Activated CD8-positive, alpha-beta T cell treated with anti-CD3 and anti-CD28 coated beads, Interleukin-2, amount 10 ng/mL, durations not matched to agents 7 days and 5 days (primary cell): Measurements from ENCODE around the gene PLCL2. TPM values are rescaled to one million over a fixed set of nuclear protein-coding genes. Genes with fewer than 3 reads are reported as not detected.

Source experiments
- ATAC-seq: fragments of 150-1000 bp; cut with Tn5 transposase; one replicate; pipeline ENCODE4 v1.10.0; 2021; ENCODE audit warnings: moderate library complexity
- CTCF ChIA-PET: fragments of 350-600 bp; sonication (Branson Sonifier 250); formaldehyde crosslinking; loops from one replicate; lab custom pipeline; 2021; ENCODE audit warnings: antibody characterized with exemption; lab: Charles Lee
- POLR2A ChIA-PET: fragments of 350-600 bp; sonication (Branson Sonifier 250); formaldehyde crosslinking; loops from one replicate; lab custom pipeline; 2021; ENCODE audit warnings: antibody characterized with exemption; lab: Charles Lee
- DNase-seq: peaks from one replicate; pipeline ENCODE4 v3.0.0-alpha.2; 2020
- H3K27ac Mint-ChIP-seq: one replicate; pipeline ENCODE4 v1.8.0; 2021; ENCODE audit warnings: mild to moderate bottlenecking, mixed read lengths
- H3K27me3 Mint-ChIP-seq: one replicate; pipeline ENCODE4 v1.8.0; 2021; ENCODE audit warnings: low read depth, mixed read lengths
- H3K36me3 Mint-ChIP-seq: one replicate; pipeline ENCODE4 v1.8.0; 2021; ENCODE audit warnings: low read depth, mixed read lengths
- H3K4me1 Mint-ChIP-seq: one replicate; pipeline ENCODE4 v1.8.0; 2021; ENCODE audit warnings: low read depth, mixed read lengths
- H3K4me3 Mint-ChIP-seq: one replicate; pipeline ENCODE4 v1.8.0; 2021; ENCODE audit warnings: mild to moderate bottlenecking, mixed read lengths
- H3K9me3 Mint-ChIP-seq: one replicate; pipeline ENCODE4 v1.8.0; 2022; ENCODE audit warnings: mixed read lengths; ENCODE audit not compliant: insufficient read depth
- total RNA-seq, 2 experiments: library from RNA; stranded (reverse); gene quantifications; one replicate each; pipeline ENCODE4 v1.2.3, GENCODE V29; 2021

The PLCL2 gene
- total RNA-seq, 2 experiments from 2014 or later: 33.9 to 35.8 TPM

DNA sequence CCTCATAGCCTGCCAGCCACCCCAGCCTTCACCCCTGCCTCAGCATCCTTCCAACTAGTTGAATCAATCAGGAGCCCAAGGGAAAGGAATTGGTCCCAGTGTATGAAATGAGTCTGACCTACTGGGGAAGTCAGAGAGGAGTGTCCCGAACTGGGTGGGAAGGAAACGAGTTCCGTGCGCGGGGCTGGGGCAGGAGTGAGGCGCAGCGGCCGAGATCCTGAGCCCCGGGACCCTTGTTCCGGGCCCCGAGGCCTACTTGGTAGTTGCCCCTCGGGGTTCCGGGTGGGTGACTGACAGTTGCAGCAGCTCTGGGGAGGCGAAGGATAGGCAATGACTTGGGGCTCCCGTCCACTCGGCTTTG lies 1.1 kb upstream of the PLCL2 start:
- DNase-seq (no peak), ATAC-seq (no peak)
- peak overlapping the region; percentile 69 for H3K27ac Mint-ChIP-seq
- H3K4me3 Mint-ChIP-seq: peak overlapping the region; percentile 68
- H3K9me3 Mint-ChIP-seq: no peaks in the 10 kb centered on the region
- peaks cover 17% of the 10 kb centered on the region for H3K36me3 Mint-ChIP-seq
- ChIA-PET POLR2A (interaction anchor here (0.9 to 4.4 kb wide), 5 partner anchors 10 to 268 kb away, joined by 3 to 34 read pairs (median 3); no protein-coding TSS in a partner anchor), CTCF (interaction anchor here (0.7 to 4.4 kb wide), 19 partner anchors 10 to 348 kb away, joined by 3 to 41 read pairs (median 6); no protein-coding TSS in a partner anchor)
- H3K4me1 Mint-ChIP-seq: peaks cover 24% of the 10 kb centered on the region
- H3K27me3 Mint-ChIP-seq: peaks cover 8% of the 10 kb centered on the region

- POLR2A ChIA-PET: interaction anchor here (0.7 to 4.4 kb wide), 8 partner anchors 9 to 268 kb away, joined by 3 to 34 read pairs (median 3); no protein-coding TSS in a partner anchor
- Mint-ChIP-seq H3K9me3 (no peaks in the 10 kb centered on the region), H3K27ac (peak overlapping the region; percentile 96), H3K27me3 (peaks cover 6% of the 10 kb centered on the region), H3K4me3 (peak overlapping the region; percentile 92), H3K4me1 (peaks cover 29% of the 10 kb centered on the region), H3K36me3 (peaks cover 17% of the 10 kb centered on the region)
- CTCF ChIA-PET: interaction anchor here (0.7 to 4.4 kb wide), 24 partner anchors 10 to 348 kb away, joined by 3 to 41 read pairs (median 4); no protein-coding TSS in a partner anchor
- ATAC-seq: peak; percentile 35
- DNase-seq: peak; percentile 74
These were observed 539 bp upstream of the PLCL2 start for GRCh38 chr3:16884084-16884747.

DNA sequence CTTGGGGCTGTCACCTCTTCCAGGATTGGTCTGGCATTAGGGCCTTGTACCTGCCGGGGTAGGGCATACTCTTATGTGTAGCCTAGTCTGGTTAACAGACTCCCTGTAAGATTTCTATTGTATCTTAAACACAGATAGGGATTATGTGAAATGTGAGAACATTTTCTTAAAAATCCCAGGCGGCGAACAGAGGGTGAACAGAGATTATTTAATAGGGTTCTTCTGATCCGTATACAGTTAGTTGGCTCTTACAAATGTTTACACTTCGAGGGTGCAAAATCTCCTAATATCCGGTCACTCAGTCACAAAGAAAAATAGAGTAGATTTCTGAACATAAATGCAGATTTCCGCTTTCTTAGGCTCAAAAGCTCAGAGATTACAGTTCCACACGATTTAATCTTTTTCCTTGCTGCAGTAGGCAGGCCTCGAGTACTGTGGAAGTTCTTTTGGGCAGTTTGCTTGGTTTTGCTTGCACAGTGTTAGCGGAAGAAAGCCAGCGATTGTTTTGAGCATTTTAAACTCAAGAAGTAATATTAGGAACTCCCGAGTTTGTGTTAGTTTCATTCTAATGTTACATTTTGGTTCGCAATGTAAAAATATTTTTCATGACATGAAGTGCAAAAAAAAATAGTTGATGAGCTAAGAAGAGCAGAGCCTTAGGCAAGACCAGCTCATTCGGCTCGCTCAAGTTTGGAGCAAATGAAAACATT lies 993 bp downstream of the PLCL2 start:
- peak overlapping the region; percentile 94 for H3K27ac Mint-ChIP-seq
- no peaks in the 10 kb centered on the region for H3K9me3 Mint-ChIP-seq
- H3K36me3 Mint-ChIP-seq: peaks cover 20% of the 10 kb centered on the region
- DNase-seq (no peak), ATAC-seq (peak; percentile 31)
- peaks cover 44% of the 10 kb centered on the region for H3K4me1 Mint-ChIP-seq
- no peaks in the 10 kb centered on the region for H3K27me3 Mint-ChIP-seq
- ChIA-PET POLR2A (interaction anchor here (0.9 to 4.4 kb wide), 7 partner anchors 11 to 266 kb away, joined by 4 to 34 read pairs (median 5); no protein-coding TSS in a partner anchor), CTCF (interaction anchor here (0.9 to 4.4 kb wide), 11 partner anchors 8 to 357 kb away, joined by 3 to 41 read pairs (median 5); no protein-coding TSS in a partner anchor)
- H3K4me3 Mint-ChIP-seq: peak overlapping the region; percentile 91

- H3K27ac Mint-ChIP-seq: peak overlapping the region; percentile 94
- no peaks in the 10 kb centered on the region for H3K9me3 Mint-ChIP-seq
- POLR2A ChIA-PET: interaction anchor here (0.9 to 4.4 kb wide), 7 partner anchors 11 to 265 kb away, joined by 4 to 34 read pairs (median 5); no protein-coding TSS in a partner anchor
- DNase-seq (no peak), ATAC-seq (peak; percentile 5)
- CTCF ChIA-PET: interaction anchor here (0.9 to 4.4 kb wide), 10 partner anchors 10 to 357 kb away, joined by 3 to 41 read pairs (median 5); no protein-coding TSS in a partner anchor
- H3K4me1 Mint-ChIP-seq: peaks cover 50% of the 10 kb centered on the region
- H3K4me3 Mint-ChIP-seq: peak overlapping the region; percentile 91
- H3K36me3 Mint-ChIP-seq: peaks cover 20% of the 10 kb centered on the region
- no peaks in the 10 kb centered on the region for H3K27me3 Mint-ChIP-seq
These were observed 1.5 kb downstream of the PLCL2 start for GRCh38 chr3:16886303-16886683.

- Mint-ChIP-seq H3K27ac (peak overlapping the region; percentile 94), H3K9me3 (no peaks in the 10 kb centered on the region), H3K36me3 (peaks cover 23% of the 10 kb centered on the region), H3K27me3 (no peaks in the 10 kb centered on the region), H3K4me3 (peak overlapping the region; percentile 91), H3K4me1 (peaks cover 57% of the 10 kb centered on the region)
- ChIA-PET CTCF (interaction anchor here (1.2 to 4.4 kb wide), 6 partner anchors 9 to 356 kb away, joined by 3 to 41 read pairs (median 7); no protein-coding TSS in a partner anchor), POLR2A (interaction anchor here (1.3 to 4.4 kb wide), 3 partner anchors 10 to 264 kb away, joined by 4 to 34 read pairs (median 9); no protein-coding TSS in a partner anchor)
- ATAC-seq (no peak), DNase-seq (no peak)
These were observed 2.4 kb downstream of the PLCL2 start for GRCh38 chr3:16887130-16887529.

DNA sequence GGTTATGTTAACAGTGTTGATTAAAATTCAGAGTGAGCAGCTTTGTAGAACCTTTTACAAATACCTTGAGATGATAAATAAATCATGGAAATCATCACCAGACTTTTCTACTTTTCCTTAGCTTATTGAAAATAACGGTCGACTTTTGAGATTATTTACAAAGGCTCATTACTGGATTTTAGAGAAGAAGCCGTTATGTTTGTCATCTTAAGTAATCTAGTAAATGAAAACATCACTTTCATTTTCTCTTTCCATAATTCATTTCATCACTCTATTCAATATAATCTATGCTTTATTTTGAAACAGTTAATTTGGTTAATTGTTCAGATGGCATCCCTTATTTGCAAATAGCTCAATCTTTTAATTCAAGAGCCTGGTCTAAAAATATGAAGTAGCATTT lies 3.6 kb downstream of the PLCL2 start:
- Mint-ChIP-seq H3K4me3 (peak overlapping the region; percentile 91), H3K36me3 (peaks cover 28% of the 10 kb centered on the region), H3K4me1 (peaks cover 66% of the 10 kb centered on the region), H3K27ac (peak overlapping the region; percentile 89), H3K27me3 (no peaks in the 10 kb centered on the region), H3K9me3 (no peaks in the 10 kb centered on the region)
- ATAC-seq (no peak), DNase-seq (no peak)
- POLR2A ChIA-PET: interaction anchor here (1.2 kb wide), 1 partner anchor 46 kb away, joined by 3 read pairs; no protein-coding TSS in a partner anchor
- CTCF ChIA-PET: interaction anchor here (1.0 to 2.0 kb wide), 6 partner anchors 10 to 46 kb away, joined by 3 to 8 read pairs (median 4); no protein-coding TSS in a partner anchor

- Mint-ChIP-seq H3K36me3 (peaks cover 28% of the 10 kb centered on the region), H3K27me3 (no peaks in the 10 kb centered on the region), H3K27ac (peak overlapping the region; percentile 89), H3K9me3 (no peaks in the 10 kb centered on the region), H3K4me1 (peaks cover 61% of the 10 kb centered on the region), H3K4me3 (peak overlapping the region; percentile 91)
- peak; percentile 54 for DNase-seq
- ChIA-PET CTCF (interaction anchor here (0.6 to 2.0 kb wide), 9 partner anchors 9 to 263 kb away, joined by 3 to 8 read pairs (median 4); no protein-coding TSS in a partner anchor), POLR2A (interaction anchor here (0.8 to 1.2 kb wide), 2 partner anchors 12 to 47 kb away, joined by 3 read pairs; no protein-coding TSS in a partner anchor)
- peak; percentile 45 for ATAC-seq
These were observed 4.2 kb downstream of the PLCL2 start for GRCh38 chr3:16888785-16889607.

- DNase-seq (no peak), ATAC-seq (no peak)
- Mint-ChIP-seq H3K36me3 (peaks cover 28% of the 10 kb centered on the region), H3K4me3 (no peak overlapping the region), H3K4me1 (peaks cover 63% of the 10 kb centered on the region), H3K9me3 (no peaks in the 10 kb centered on the region), H3K27ac (no peak overlapping the region), H3K27me3 (no peaks in the 10 kb centered on the region)
- ChIA-PET CTCF (interaction anchor here (1.9 kb wide), 1 partner anchor 10 kb away, joined by 6 read pairs; no protein-coding TSS in a partner anchor), POLR2A (no interaction called here)
These were observed 6.0 kb downstream of the PLCL2 start for GRCh38 chr3:16890597-16891333.

DNA sequence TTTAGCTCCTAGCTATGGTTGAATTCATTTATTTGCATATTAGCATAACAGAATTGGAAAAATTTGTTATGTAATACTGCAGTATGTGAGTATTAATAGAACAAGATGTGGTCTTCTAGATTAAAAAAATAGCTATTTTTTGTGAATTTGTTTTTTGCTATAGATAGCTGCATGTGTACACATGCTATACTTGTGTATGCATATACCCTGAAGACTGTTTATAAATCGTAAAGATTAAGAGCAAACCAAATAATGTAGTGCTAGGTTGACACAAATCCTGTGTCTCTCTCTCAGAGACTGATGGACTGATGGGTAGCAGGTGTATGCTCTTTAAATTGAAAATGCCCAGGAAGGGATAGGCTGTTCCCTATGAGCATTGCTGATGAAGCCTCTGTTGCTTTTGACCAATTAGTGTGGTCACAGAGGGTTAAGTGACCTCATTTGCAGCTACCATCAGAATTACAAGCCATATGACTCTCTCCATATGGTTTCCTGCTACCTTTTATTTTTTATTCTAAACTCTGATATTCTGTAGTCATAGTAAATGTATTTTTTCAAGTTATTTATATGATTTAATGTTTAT lies 9.0 kb downstream of the PLCL2 start:
- CTCF ChIA-PET: interaction anchor here (1.3 kb wide), 1 partner anchor 9 kb away, joined by 6 read pairs; the partner anchor contains the start of gene PLCL2
- ATAC-seq: no peak

More for the DNA sequence above, 9.0 kb downstream of the PLCL2 start:
- Mint-ChIP-seq H3K27ac (no peak overlapping the region), H3K27me3 (no peaks in the 10 kb centered on the region), H3K4me3 (no peak overlapping the region), H3K36me3 (peaks cover 18% of the 10 kb centered on the region), H3K9me3 (no peaks in the 10 kb centered on the region), H3K4me1 (peaks cover 73% of the 10 kb centered on the region)
- POLR2A ChIA-PET: interaction anchor here (0.6 kb wide), 1 partner anchor 9 kb away, joined by 3 read pairs; no protein-coding TSS in a partner anchor
- no peak for DNase-seq
